Fibroblast of villous mesenchyme (primary cell): ENCODE measurements around the gene FLT3LG. TPM values are rescaled to one million over a fixed set of nuclear protein-coding genes. Genes with fewer than 3 reads are reported as not detected.
A peak's percentile ranks its signal among the peaks of the same experiment; 100 is the strongest.

ENCODE experiments used
- DNase-seq: peaks from one replicate; pipeline ENCODE4 v3.0.0-alpha.2; 2010; ENCODE audit warnings: low read depth
- H3K4me3 ChIP-seq: 2 replicates; pipeline ENCODE4 v1.5.1; 2011; ENCODE audit warnings: low read depth, mild to moderate bottlenecking, low read length
- total RNA-seq: library from RNA; depleted of rRNA; stranded (reverse); fragments of >200 nt; gene quantifications from 2 replicates; pipeline ENCODE4 v1.2.3, GENCODE V29; 2012
- TF ChIP-seq, protein P1 (sequence below): IDR thresholded peaks from 2 replicates; pipeline ENCODE4 v1.5.1; 2012; ENCODE audit warnings: low read depth, mild to moderate bottlenecking, low read length; ENCODE audit not compliant: insufficient read depth

FLT3LG gene
- total RNA-seq, 1 donor = 2.6 TPM

DNA sequence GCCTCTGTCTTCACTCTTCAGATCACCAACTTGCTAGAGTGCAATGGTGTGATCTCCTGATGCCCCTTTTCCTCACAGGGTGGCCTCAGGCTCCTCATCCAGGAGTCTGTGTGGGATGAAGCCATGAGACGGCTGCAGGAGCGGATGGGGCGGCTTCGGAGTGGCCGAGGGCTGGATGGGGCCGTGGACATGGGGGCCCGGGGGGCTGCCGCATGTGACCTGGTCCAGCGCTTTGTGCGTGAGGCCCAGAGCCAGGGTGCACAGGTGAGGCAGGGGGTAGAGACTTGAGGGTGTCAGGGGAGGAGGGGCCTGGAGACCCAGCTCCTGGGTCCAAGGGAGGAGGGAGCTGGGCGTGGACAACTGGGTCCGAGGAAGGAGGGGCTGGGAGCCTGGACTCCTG lies 11.5 kb upstream of the FLT3LG start:
- TF ChIP-seq, protein P1, sequence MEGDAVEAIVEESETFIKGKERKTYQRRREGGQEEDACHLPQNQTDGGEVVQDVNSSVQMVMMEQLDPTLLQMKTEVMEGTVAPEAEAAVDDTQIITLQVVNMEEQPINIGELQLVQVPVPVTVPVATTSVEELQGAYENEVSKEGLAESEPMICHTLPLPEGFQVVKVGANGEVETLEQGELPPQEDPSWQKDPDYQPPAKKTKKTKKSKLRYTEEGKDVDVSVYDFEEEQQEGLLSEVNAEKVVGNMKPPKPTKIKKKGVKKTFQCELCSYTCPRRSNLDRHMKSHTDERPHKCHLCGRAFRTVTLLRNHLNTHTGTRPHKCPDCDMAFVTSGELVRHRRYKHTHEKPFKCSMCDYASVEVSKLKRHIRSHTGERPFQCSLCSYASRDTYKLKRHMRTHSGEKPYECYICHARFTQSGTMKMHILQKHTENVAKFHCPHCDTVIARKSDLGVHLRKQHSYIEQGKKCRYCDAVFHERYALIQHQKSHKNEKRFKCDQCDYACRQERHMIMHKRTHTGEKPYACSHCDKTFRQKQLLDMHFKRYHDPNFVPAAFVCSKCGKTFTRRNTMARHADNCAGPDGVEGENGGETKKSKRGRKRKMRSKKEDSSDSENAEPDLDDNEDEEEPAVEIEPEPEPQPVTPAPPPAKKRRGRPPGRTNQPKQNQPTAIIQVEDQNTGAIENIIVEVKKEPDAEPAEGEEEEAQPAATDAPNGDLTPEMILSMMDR = no peak
- DNase-seq = no peak
- no peak overlapping the region for H3K4me3 ChIP-seq

DNA sequence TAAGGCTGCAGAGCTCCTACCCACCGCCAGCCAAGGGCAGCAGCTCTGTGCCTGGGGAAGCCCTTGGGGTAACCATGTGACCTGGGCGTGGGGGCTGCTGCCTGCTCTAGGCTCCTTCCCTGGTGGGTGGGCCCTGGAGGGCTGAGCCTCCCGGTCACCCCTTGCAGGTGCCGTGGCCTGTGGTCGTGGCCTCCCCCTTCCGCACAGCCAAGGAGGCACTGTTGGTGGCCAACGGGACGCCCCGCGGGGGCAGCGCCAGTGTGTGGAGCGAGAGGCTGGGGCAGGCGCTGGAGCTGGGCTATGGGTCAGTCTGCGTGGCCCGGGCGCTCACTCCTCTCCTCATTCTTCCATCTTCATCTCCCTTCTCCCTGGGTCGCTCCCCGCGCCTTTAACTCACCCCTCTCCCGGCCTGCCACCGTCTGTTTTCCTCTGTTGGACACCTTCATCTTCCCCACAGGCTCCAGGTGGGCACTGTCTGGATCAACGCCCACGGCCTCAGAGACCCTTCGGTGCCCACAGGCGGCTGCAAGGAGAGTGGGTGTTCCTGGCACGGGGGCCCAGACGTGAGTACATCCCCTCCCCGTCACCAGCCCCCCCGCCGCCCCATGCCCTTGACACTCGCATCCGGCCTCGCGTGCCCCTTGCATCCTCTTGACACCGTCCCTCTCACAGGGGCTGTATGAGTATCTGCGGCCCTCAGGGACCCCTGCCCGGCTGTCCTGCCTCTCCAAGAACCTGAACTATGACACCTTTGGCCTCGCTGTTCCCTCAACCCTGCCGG lies 9.9 kb upstream of the FLT3LG start:
- TF ChIP-seq, protein P1 = no peak
- H3K4me3 ChIP-seq = no peak overlapping the region
- no peak for DNase-seq

GRCh38 chr19:49465371-49465770 lies 8.6 kb upstream of the FLT3LG start:
- TF ChIP-seq, protein P1 = no peak
- no peak for DNase-seq
- no peak overlapping the region for H3K4me3 ChIP-seq

- no peak for DNase-seq
- TF ChIP-seq, protein P1 = no peak
- no peak overlapping the region for H3K4me3 ChIP-seq
Measured at GRCh38 chr19:49468199-49468598, 5.8 kb upstream of the FLT3LG start.

- TF ChIP-seq, protein P1 = no peak
- H3K4me3 ChIP-seq = no peak overlapping the region
- DNase-seq = peak; percentile 84
Measured at GRCh38 chr19:49468746-49469447, 5.1 kb upstream of the FLT3LG start.

DNA sequence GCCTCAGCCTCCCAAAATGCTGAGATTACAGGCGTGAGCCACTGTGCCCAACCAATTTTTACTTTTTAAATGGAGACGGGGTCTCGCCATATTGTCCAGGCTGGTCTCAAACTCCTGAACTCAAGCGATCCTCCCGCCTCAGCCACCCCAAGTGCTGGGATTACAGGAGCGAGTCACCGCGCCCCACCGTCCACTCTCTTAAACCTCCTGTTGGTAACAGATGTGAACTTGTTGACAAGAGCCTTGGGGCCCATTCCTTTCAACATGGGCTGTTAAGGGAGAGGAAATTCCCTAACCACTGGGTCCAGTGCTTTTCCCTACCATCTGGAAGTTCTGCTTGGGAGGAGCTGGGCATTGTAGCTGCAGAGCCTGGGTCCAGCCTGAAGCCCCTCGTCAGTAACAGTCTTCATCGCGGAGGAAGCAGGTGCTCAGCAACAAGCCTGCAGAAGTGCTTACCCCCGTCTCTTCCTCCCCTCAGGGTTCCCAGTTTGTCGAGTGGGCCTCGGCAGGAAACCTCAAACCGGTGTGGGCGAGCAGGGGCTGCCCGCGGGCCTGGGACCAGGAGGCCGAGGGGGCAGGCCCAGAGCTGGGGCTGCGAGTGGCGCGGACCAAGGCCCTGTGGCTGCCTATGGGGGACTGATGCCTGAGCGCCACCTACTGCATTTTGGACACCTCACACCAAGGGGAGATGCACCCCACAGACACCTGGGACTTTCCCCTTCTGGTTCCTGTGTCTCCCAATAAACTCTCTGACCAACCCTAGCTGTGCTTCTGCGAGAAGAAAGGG lies 4.0 kb upstream of the FLT3LG start:
- DNase-seq = peak; percentile 49
- H3K4me3 ChIP-seq = no peak overlapping the region
- TF ChIP-seq, protein P1 = peak; percentile 11
